GM23338 (cell line): ENCODE results near the gene C15orf40. TPM values are rescaled to one million over a fixed set of nuclear protein-coding genes. Genes with fewer than 3 reads are reported as not detected.

Experiments
- ATAC-seq: fragments of 200-7000 bp; cut with Tn5 transposase; 3 replicates; pipeline ENCODE4 v1.9.1; 2020
- DNase-seq: peaks from one replicate; pipeline ENCODE4 v3.0.0-alpha.2; 2015; ENCODE audit warnings: low spot score
- H2AFZ ChIP-seq: fragments of 200-600 bp; sonication (generic); 2 replicates; pipeline ENCODE4 v1.8.0; 2016; ENCODE audit warnings: antibody characterized with exemption, mild to moderate bottlenecking, moderate library complexity
- H3F3A ChIP-seq: fragments of 200-600 bp; sonication (generic); replicated peaks from 2 replicates; pipeline ENCODE4 v1.8.0; 2017; ENCODE audit warnings: antibody characterized with exemption, mixed run types, low read depth
- H3K27ac ChIP-seq: fragments of 200-600 bp; sonication (generic); 2 replicates; pipeline ENCODE4 v1.6.1; 2016; ENCODE audit warnings: low read depth
- H3K27me3 ChIP-seq: fragments of 200-600 bp; sonication (generic); 2 replicates; pipeline ENCODE4 v1.8.0; 2016; ENCODE audit warnings: mild to moderate bottlenecking, mixed run types, moderate library complexity; ENCODE audit not compliant: insufficient read depth
- H3K36me3 ChIP-seq: fragments of 200-600 bp; sonication (generic); 2 replicates; pipeline ENCODE4 v1.8.0; 2016; ENCODE audit warnings: mild to moderate bottlenecking; ENCODE audit not compliant: insufficient read depth
- H3K4me1 ChIP-seq: fragments of 200-600 bp; sonication (generic); 2 replicates; pipeline ENCODE4 v1.8.0; 2016; ENCODE audit warnings: mild to moderate bottlenecking, moderate library complexity; ENCODE audit not compliant: insufficient read depth
- H3K4me2 ChIP-seq: fragments of 200-600 bp; sonication (generic); 2 replicates; pipeline ENCODE4 v1.7.1; 2017; ENCODE audit warnings: mixed run types
- H3K4me3 ChIP-seq: fragments of 200-600 bp; sonication (generic); 2 replicates; pipeline ENCODE4 v1.6.1; 2016; ENCODE audit warnings: mixed run types
- H3K79me2 ChIP-seq: fragments of 200-600 bp; sonication (generic); replicated peaks from 2 replicates; pipeline ENCODE4 v1.8.0; 2017; ENCODE audit warnings: mild to moderate bottlenecking; ENCODE audit not compliant: insufficient read depth
- H3K9me2 ChIP-seq: fragments of 200-600 bp; sonication (generic); 2 replicates; pipeline ENCODE4 v1.8.0; 2017; ENCODE audit not compliant: insufficient read depth
- H4K20me1 ChIP-seq: fragments of 200-600 bp; sonication (generic); replicated peaks from 2 replicates; pipeline ENCODE4 v1.8.0; 2017; ENCODE audit warnings: mild to moderate bottlenecking; ENCODE audit not compliant: insufficient read depth
- H3K27ac Mint-ChIP-seq: 2 replicates; pipeline ENCODE4 v1.8.0; 2020; ENCODE audit warnings: inconsistent platforms, mild to moderate bottlenecking, moderate library complexity, mixed read lengths
- H3K27me3 Mint-ChIP-seq: 3 replicates; pipeline ENCODE4 v1.8.0; 2022; ENCODE audit warnings: low read depth, mild to moderate bottlenecking, moderate library complexity, mixed read lengths, inconsistent platforms; ENCODE audit not compliant: insufficient read depth, poor library complexity
- H3K36me3 Mint-ChIP-seq: 3 replicates; pipeline ENCODE4 v1.8.0; 2021; ENCODE audit warnings: low read depth, mild to moderate bottlenecking, inconsistent platforms, moderate library complexity, mixed read lengths
- H3K4me1 Mint-ChIP-seq: 3 replicates; pipeline ENCODE4 v1.8.0; 2020; ENCODE audit warnings: mild to moderate bottlenecking, inconsistent platforms, mixed read lengths
- H3K4me3 Mint-ChIP-seq: 3 replicates; pipeline ENCODE4 v1.8.0; 2021; ENCODE audit warnings: moderate library complexity, mild to moderate bottlenecking, inconsistent platforms, mixed read lengths
- H3K9me3 Mint-ChIP-seq: 3 replicates; pipeline ENCODE4 v1.8.0; 2020; ENCODE audit warnings: moderate library complexity, mild to moderate bottlenecking, inconsistent platforms, mixed read lengths
- CREB1 ChIP-seq: fragments of 250-450 bp; sonication (Bioruptor Pico); IDR thresholded peaks from 2 replicates; pipeline ENCODE4 v1.5.0; 2020; ENCODE audit warnings: low read depth, mild to moderate bottlenecking, moderate library complexity
- EZH2phosphoT487 ChIP-seq: fragments of 200-600 bp; sonication (generic); IDR thresholded peaks from one replicate; pipeline ENCODE4 v1.8.1; 2018; ENCODE audit warnings: antibody characterized with exemption; ENCODE audit not compliant: unreplicated experiment
- STAT1 ChIP-seq: IDR thresholded peaks from one replicate; pipeline ENCODE4 v1.6.1; 2016; ENCODE audit warnings: antibody characterized with exemption; ENCODE audit not compliant: unreplicated experiment
- ZNF331 ChIP-seq: fragments of 250-450 bp; sonication (Bioruptor Pico); IDR thresholded peaks from 2 replicates; pipeline ENCODE4 v1.5.0; 2020; ENCODE audit warnings: low read depth, mild to moderate bottlenecking, moderate library complexity
- polyA plus RNA-seq: library from polyadenylated mRNA; unstranded; fragments of >200 nt; fragmentation: Nextera tagmentation; extraction: Ambion mirVana; gene quantifications from 2 replicates; pipeline ENCODE4 v1.2.1, GENCODE V29; 2016
- total RNA-seq: library from RNA; depleted of rRNA; stranded (reverse); fragments of >200 nt; shearing (Covaris generic); gene quantifications from 2 replicates; pipeline ENCODE4 v1.2.3, GENCODE V29; 2014
- TF ChIP-seq, protein P1 (sequence below): IDR thresholded peaks from 2 replicates; pipeline ENCODE4 v1.6.1; 2016; ENCODE audit warnings: antibody characterized with exemption
- TF ChIP-seq, protein P2 (sequence below): IDR thresholded peaks from one replicate; pipeline ENCODE4 v1.6.1; 2018; ENCODE audit warnings: antibody characterized with exemption; ENCODE audit not compliant: unreplicated experiment
- TF ChIP-seq, protein P3 (sequence below), 2 experiments: fragments of 200-600 bp in 1 of 2; sonication (generic) in 1 of 2; conservative IDR thresholded peaks; 2 replicates each; pipeline versions ENCODE4 v1.5.1 to v1.6.1; 2016 to 2017; ENCODE audit warnings: antibody characterized with exemption in 2 of 2, low read depth in 2 of 2, mild to moderate bottlenecking in 2 of 2, moderate library complexity in 1 of 2
- TF ChIP-seq, protein P4 (sequence below): fragments of 250-450 bp; sonication (Bioruptor Pico); IDR thresholded peaks from 2 replicates; pipeline ENCODE4 v1.5.0; 2020; ENCODE audit warnings: mild to moderate bottlenecking, moderate library complexity

Gene C15orf40
- total and polyA plus RNA-seq, 2 experiments from 2014 or later = 7.3 to 26.3 TPM

DNA sequence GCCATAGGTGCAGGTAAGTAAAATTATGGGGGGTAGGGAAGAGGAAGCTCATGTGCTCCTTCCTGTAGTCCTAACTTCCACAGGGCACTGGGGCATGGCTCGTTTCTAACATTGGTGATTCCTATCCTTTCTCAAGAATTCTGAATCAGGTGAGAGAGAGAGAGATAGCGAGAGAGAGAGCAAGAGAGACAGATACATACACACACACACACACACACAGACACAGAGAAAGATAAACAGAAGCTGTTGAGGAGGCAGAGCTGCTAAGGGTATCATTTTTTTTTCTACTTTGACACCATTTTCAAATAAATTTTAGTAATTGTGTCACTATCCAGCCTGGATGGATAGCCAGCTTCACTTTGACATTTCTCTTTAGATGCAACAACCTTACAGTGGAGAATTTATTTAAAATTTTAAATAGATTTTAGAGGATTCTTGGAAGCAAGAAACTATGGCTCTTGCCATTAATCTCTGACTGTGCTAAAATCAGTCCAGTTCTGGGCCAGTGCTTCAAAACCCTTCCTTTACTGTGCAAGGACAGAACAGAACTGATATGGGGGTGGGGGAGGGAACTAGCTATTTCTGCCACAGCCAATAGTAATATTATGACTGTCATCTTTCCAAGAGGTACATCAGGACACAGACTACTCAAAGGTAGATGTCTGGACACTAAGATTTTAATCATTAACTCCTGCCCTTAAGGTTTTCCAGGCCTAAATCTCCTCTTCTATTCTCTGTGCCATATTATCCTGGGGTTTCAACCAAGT, 40.0 kb downstream of the C15orf40 start:
- TF ChIP-seq CREB1 (CRISPR knock-in tag) = no peak
- TF ChIP-seq, protein P1, sequence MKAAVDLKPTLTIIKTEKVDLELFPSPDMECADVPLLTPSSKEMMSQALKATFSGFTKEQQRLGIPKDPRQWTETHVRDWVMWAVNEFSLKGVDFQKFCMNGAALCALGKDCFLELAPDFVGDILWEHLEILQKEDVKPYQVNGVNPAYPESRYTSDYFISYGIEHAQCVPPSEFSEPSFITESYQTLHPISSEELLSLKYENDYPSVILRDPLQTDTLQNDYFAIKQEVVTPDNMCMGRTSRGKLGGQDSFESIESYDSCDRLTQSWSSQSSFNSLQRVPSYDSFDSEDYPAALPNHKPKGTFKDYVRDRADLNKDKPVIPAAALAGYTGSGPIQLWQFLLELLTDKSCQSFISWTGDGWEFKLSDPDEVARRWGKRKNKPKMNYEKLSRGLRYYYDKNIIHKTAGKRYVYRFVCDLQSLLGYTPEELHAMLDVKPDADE = no peak
- TF ChIP-seq, protein P2, sequence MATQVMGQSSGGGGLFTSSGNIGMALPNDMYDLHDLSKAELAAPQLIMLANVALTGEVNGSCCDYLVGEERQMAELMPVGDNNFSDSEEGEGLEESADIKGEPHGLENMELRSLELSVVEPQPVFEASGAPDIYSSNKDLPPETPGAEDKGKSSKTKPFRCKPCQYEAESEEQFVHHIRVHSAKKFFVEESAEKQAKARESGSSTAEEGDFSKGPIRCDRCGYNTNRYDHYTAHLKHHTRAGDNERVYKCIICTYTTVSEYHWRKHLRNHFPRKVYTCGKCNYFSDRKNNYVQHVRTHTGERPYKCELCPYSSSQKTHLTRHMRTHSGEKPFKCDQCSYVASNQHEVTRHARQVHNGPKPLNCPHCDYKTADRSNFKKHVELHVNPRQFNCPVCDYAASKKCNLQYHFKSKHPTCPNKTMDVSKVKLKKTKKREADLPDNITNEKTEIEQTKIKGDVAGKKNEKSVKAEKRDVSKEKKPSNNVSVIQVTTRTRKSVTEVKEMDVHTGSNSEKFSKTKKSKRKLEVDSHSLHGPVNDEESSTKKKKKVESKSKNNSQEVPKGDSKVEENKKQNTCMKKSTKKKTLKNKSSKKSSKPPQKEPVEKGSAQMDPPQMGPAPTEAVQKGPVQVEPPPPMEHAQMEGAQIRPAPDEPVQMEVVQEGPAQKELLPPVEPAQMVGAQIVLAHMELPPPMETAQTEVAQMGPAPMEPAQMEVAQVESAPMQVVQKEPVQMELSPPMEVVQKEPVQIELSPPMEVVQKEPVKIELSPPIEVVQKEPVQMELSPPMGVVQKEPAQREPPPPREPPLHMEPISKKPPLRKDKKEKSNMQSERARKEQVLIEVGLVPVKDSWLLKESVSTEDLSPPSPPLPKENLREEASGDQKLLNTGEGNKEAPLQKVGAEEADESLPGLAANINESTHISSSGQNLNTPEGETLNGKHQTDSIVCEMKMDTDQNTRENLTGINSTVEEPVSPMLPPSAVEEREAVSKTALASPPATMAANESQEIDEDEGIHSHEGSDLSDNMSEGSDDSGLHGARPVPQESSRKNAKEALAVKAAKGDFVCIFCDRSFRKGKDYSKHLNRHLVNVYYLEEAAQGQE = no peak
- Histone ChIP-seq H3K4me1 (no peaks in the 10 kb centered on the region), H3K79me2 (no peaks in the 10 kb centered on the region), H2AFZ (no peak overlapping the region), H3K4me3 (no peak overlapping the region), H3K9me2 (no peaks in the 10 kb centered on the region), H3K27ac (no peak overlapping the region), H3K4me2 (no peak overlapping the region), H3K36me3 (no peaks in the 10 kb centered on the region), H4K20me1 (no peaks in the 10 kb centered on the region), H3K27me3 (no peaks in the 10 kb centered on the region), H3F3A (no peaks in the 10 kb centered on the region)
- Mint-ChIP-seq H3K27ac (no peak overlapping the region; the same call in 1 of the 2 replicates), H3K9me3 (no peaks in the 10 kb centered on the region), H3K4me1 (no peaks in the 10 kb centered on the region), H3K27me3 (peaks cover 3% of the 10 kb centered on the region), H3K4me3 (no peak overlapping the region), H3K36me3 (no peaks in the 10 kb centered on the region)
- no peak for ATAC-seq
- DNase-seq = no peak

DNA sequence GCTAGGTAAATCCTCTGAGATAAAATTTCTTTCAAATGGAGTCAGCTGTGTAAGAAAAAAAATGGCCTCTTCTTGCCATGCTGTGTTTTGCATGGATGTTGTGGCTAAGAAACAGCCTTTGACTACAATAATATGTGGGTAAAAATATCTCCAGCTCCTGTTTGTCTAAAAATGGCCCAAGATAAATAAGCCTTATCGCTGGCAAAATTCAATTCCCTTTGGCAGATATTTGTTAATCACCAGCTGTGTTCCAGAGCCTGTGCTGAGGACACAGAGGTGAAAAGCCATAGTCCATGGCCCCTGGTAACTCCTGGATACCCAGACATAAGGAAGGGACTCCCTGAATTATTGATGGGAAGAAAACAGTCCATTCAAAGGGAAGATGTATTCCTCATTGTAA, 40.7 kb downstream of the C15orf40 start:
- Histone ChIP-seq H3K4me3 (no peak overlapping the region), H3K36me3 (no peaks in the 10 kb centered on the region), H3K4me2 (no peak overlapping the region), H3F3A (no peaks in the 10 kb centered on the region), H3K4me1 (no peaks in the 10 kb centered on the region), H3K27me3 (no peaks in the 10 kb centered on the region), H3K27ac (no peak overlapping the region), H3K79me2 (no peaks in the 10 kb centered on the region), H4K20me1 (no peaks in the 10 kb centered on the region), H2AFZ (no peak overlapping the region), H3K9me2 (no peaks in the 10 kb centered on the region)
- ATAC-seq (no peak), DNase-seq (no peak)
- H3K9me3 Mint-ChIP-seq = no peaks in the 10 kb centered on the region
- no peaks in the 10 kb centered on the region for H3K4me1 Mint-ChIP-seq
- H3K27ac Mint-ChIP-seq = no peak overlapping the region
- peaks cover 3% of the 10 kb centered on the region for H3K27me3 Mint-ChIP-seq
- no peaks in the 10 kb centered on the region for H3K36me3 Mint-ChIP-seq
- H3K4me3 Mint-ChIP-seq = no peak overlapping the region
- TF ChIP-seq EZH2phosphoT487 (no peak), STAT1 (no peak), ZNF331 (CRISPR knock-in tag) (no peak)
- TF ChIP-seq, protein P3, sequence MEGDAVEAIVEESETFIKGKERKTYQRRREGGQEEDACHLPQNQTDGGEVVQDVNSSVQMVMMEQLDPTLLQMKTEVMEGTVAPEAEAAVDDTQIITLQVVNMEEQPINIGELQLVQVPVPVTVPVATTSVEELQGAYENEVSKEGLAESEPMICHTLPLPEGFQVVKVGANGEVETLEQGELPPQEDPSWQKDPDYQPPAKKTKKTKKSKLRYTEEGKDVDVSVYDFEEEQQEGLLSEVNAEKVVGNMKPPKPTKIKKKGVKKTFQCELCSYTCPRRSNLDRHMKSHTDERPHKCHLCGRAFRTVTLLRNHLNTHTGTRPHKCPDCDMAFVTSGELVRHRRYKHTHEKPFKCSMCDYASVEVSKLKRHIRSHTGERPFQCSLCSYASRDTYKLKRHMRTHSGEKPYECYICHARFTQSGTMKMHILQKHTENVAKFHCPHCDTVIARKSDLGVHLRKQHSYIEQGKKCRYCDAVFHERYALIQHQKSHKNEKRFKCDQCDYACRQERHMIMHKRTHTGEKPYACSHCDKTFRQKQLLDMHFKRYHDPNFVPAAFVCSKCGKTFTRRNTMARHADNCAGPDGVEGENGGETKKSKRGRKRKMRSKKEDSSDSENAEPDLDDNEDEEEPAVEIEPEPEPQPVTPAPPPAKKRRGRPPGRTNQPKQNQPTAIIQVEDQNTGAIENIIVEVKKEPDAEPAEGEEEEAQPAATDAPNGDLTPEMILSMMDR (conservative IDR thresholded peaks at IDR 0.05; ENCODE audit: low read depth in 2 of 2) = no peak
- TF ChIP-seq, protein P4, sequence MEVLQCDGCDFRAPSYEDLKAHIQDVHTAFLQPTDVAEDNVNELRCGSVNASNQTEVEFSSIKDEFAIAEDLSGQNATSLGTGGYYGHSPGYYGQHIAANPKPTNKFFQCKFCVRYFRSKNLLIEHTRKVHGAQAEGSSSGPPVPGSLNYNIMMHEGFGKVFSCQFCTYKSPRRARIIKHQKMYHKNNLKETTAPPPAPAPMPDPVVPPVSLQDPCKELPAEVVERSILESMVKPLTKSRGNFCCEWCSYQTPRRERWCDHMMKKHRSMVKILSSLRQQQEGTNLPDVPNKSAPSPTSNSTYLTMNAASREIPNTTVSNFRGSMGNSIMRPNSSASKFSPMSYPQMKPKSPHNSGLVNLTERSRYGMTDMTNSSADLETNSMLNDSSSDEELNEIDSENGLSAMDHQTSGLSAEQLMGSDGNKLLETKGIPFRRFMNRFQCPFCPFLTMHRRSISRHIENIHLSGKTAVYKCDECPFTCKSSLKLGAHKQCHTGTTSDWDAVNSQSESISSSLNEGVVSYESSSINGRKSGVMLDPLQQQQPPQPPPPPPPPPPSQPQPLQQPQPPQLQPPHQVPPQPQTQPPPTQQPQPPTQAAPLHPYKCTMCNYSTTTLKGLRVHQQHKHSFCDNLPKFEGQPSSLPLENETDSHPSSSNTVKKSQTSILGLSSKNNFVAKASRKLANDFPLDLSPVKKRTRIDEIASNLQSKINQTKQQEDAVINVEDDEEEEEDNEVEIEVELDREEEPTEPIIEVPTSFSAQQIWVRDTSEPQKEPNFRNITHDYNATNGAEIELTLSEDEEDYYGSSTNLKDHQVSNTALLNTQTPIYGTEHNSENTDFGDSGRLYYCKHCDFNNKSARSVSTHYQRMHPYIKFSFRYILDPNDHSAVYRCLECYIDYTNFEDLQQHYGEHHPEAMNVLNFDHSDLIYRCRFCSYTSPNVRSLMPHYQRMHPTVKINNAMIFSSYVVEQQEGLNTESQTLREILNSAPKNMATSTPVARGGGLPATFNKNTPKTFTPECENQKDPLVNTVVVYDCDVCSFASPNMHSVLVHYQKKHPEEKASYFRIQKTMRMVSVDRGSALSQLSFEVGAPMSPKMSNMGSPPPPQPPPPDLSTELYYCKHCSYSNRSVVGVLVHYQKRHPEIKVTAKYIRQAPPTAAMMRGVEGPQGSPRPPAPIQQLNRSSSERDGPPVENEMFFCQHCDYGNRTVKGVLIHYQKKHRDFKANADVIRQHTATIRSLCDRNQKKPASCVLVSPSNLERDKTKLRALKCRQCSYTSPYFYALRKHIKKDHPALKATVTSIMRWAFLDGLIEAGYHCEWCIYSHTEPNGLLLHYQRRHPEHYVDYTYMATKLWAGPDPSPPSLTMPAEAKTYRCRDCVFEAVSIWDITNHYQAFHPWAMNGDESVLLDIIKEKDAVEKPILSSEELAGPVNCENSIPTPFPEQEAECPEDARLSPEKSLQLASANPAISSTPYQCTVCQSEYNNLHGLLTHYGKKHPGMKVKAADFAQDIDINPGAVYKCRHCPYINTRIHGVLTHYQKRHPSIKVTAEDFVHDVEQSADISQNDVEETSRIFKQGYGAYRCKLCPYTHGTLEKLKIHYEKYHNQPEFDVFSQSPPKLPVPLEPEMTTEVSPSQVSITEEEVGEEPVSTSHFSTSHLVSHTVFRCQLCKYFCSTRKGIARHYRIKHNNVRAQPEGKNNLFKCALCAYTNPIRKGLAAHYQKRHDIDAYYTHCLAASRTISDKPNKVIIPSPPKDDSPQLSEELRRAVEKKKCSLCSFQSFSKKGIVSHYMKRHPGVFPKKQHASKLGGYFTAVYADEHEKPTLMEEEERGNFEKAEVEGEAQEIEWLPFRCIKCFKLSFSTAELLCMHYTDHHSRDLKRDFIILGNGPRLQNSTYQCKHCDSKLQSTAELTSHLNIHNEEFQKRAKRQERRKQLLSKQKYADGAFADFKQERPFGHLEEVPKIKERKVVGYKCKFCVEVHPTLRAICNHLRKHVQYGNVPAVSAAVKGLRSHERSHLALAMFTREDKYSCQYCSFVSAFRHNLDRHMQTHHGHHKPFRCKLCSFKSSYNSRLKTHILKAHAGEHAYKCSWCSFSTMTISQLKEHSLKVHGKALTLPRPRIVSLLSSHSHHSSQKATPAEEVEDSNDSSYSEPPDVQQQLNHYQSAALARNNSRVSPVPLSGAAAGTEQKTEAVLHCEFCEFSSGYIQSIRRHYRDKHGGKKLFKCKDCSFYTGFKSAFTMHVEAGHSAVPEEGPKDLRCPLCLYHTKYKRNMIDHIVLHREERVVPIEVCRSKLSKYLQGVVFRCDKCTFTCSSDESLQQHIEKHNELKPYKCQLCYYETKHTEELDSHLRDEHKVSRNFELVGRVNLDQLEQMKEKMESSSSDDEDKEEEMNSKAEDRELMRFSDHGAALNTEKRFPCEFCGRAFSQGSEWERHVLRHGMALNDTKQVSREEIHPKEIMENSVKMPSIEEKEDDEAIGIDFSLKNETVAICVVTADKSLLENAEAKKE (CRISPR knock-in tag) = no peak
